ENCODE measurements around the gene DLG2. TPM values are rescaled to one million over a fixed set of nuclear protein-coding genes. Genes with fewer than 3 reads are reported as not detected.

DLG2 gene
- total RNA-seq, 1 donor from 2014 or later: 174 TPM

Small RNA genes within 50 kb of the gene (small RNA-seq; reads per million reads assigned to genes)
- not detected for gene RF02112
- gene RF02113: not detected
- not detected for gene RNU6-1292P

Other genes with a start within 250 kb of the DLG2 start
- gene TMEM126B, start 1.2 kb upstream of the DLG2 start, total RNA-seq: 47.3 TPM
- gene TMEM126A, start 20.6 kb upstream of the DLG2 start, total RNA-seq: 33.8 TPM
- 78.3 TPM for gene CREBZF, start 37.8 kb upstream of the DLG2 start, total RNA-seq
- gene CCDC89, start 58.9 kb upstream of the DLG2 start, total RNA-seq: 0.41 TPM
- gene SYTL2, start 183.8 kb upstream of the DLG2 start, total RNA-seq: 4.9 TPM
- gene CCDC83, start 228.0 kb upstream of the DLG2 start, total RNA-seq: not detected